ENCODE results near the gene NCAPD2. TPM values are rescaled to one million over a fixed set of nuclear protein-coding genes. Genes with fewer than 3 reads are reported as not detected.

NCAPD2 gene
- total RNA-seq, 1 experiment from 2014 or later = 114 TPM

- H3K9me3 ChIP-seq (ENCODE audit: control insufficient read depth, low read depth, low read length) = no peaks in the 10 kb centered on the region
- H3K4me2 ChIP-seq (ENCODE audit: insufficient read depth, insufficient read length, low read length) = no peak overlapping the region
- no peak overlapping the region for H4K5ac ChIP-seq (ENCODE audit: insufficient read length, low read depth, low read length)
- no peaks in the 10 kb centered on the region for H3K23me2 ChIP-seq (ENCODE audit: insufficient read length, low read depth, low read length, poor library complexity, severe bottlenecking)
- no peak overlapping the region for H3K23ac ChIP-seq (ENCODE audit: insufficient read length, low read depth, low read length)
- Mint-ChIP-seq H3K27me3 (ENCODE audit: low read depth) (no peaks in the 10 kb centered on the region), H3K4me1 (peaks cover 2 to 12% of the 10 kb centered on the region in 2 experiments), H3K36me3 (ENCODE audit: insufficient read depth in 1 of 3, low read depth in 3 of 3) (peaks cover 69 to 100% (median 98%) of the 10 kb centered on the region in 3 experiments), H3K4me3 (0 out of 5 replicates have a peak overlapping the region, but pooled peaks of 1 of the 2 experiments have one; percentile 8), H3K9me3 (no peaks in the 10 kb centered on the region), H3K27ac (peak overlapping the region in 2 of 3 experiments; percentile 73 to 79; a peak in 2 of 7 replicates)
- H2BK20ac ChIP-seq (ENCODE audit: low read depth, low read length, poor library complexity, severe bottlenecking) = no peak overlapping the region
- H2BK120ac ChIP-seq (ENCODE audit: low read depth, low read length, poor library complexity, severe bottlenecking) = no peak overlapping the region
- H3K9ac ChIP-seq (ENCODE audit: extremely low read depth, insufficient read length, low read length) = no peak overlapping the region
- no peaks in the 10 kb centered on the region for H3K79me2 ChIP-seq (ENCODE audit: insufficient read depth, low read length)
- no peak overlapping the region for H2BK5ac ChIP-seq (ENCODE audit: insufficient read length, low read length)
- no peak overlapping the region for H2AFZ ChIP-seq (ENCODE audit: low read length)
- H2AK5ac ChIP-seq (ENCODE audit: insufficient read length, low read length) = no peak overlapping the region
- H2BK15ac ChIP-seq (ENCODE audit: low read depth, low read length) = no peak overlapping the region
- no CpG with 5 or more reads among the region's 7 CpGs for WGBS (ENCODE audit: extremely low coverage, insufficient read length, low lambda C conversion rate)
- H3T11ph ChIP-seq (ENCODE audit: low read length) = no peak overlapping the region
- no peak overlapping the region for H3K14ac ChIP-seq (ENCODE audit: insufficient read depth, low read length)
- no peak overlapping the region for H4K91ac ChIP-seq (ENCODE audit: insufficient read length, low read depth, low read length)
- no peaks in the 10 kb centered on the region for H3K27me3 ChIP-seq (ENCODE audit: insufficient read depth, low read length)
- no peak overlapping the region for H3K18ac ChIP-seq (ENCODE audit: insufficient read length, low read depth, low read length)
- no peaks in the 10 kb centered on the region for H3K79me1 ChIP-seq (ENCODE audit: insufficient read depth, low read depth, low read length, poor library complexity, severe bottlenecking)
- no peak overlapping the region for H3K27ac ChIP-seq (ENCODE audit: insufficient read length, low read depth, low read length)
- H3K56ac ChIP-seq (ENCODE audit: insufficient read length, low read depth, low read length) = no peak overlapping the region
- no peaks in the 10 kb centered on the region for H4K20me1 ChIP-seq (ENCODE audit: control insufficient read depth, insufficient read depth, insufficient read length)
- no peak overlapping the region for H4K8ac ChIP-seq (replicated peaks; ENCODE audit: insufficient read length, low read depth, low read length)
- no peak overlapping the region for H2BK12ac ChIP-seq (ENCODE audit: insufficient read length, low read depth, low read length)
- no peak for DNase-seq
- H3K4me1 ChIP-seq (ENCODE audit: insufficient read depth, low read length) = no peaks in the 10 kb centered on the region
- H3K4ac ChIP-seq (ENCODE audit: low read depth, low read length) = no peak overlapping the region
- TF ChIP-seq CTCF (conservative IDR thresholded peaks at IDR 0.05) = no peak
These were observed 32.3 kb downstream of the NCAPD2 start for GRCh38 chr12:6526201-6526600.

Data from H9 (cell line).